HEK293T (cell line): ENCODE results near the gene MT3.

Source experiments
- FOXK2 ChIP-seq: fragments of 450-650 bp; IDR thresholded peaks from 2 replicates; pipeline ENCODE4 v1.6.1; 2016; ENCODE audit warnings: mild to moderate bottlenecking
- L3MBTL2 ChIP-seq: fragments of 450-650 bp; conservative IDR thresholded peaks from 2 replicates; pipeline ENCODE4 v1.6.1; 2016; ENCODE audit warnings: mild to moderate bottlenecking
- NFRKB ChIP-seq: fragments of 450-650 bp; IDR thresholded peaks from 2 replicates; pipeline ENCODE4 v1.6.1; 2016; ENCODE audit warnings: mild to moderate bottlenecking, moderate library complexity
- SUZ12 ChIP-seq: fragments of 450-650 bp; IDR thresholded peaks from 2 replicates; pipeline ENCODE4 v1.6.1; 2016; ENCODE audit warnings: mild to moderate bottlenecking
- TF ChIP-seq, protein P1 (sequence below): fragments of 450-650 bp; IDR thresholded peaks from 2 replicates; pipeline ENCODE4 v1.6.1; 2016

DNA sequence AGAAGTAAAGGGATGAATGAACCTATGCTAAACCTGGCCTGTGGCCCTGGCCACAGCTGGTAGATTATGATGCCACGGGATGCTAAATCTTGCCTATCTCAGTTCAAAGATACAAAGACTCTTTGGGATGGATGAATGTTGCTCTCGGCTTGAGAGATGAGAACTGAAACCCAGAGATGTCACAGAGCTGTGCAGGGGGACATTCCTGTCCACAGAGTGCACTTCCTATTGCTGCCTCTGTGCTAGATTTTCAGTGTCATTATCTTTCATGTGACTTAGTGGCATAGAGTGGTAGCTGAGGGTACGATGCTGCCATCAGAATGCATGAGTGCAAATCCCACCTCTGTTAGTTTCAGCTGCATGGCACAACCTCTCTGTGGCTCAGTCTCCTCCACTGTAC is 40.8 kb downstream of the MT3 start:
- TF ChIP-seq, protein P1, sequence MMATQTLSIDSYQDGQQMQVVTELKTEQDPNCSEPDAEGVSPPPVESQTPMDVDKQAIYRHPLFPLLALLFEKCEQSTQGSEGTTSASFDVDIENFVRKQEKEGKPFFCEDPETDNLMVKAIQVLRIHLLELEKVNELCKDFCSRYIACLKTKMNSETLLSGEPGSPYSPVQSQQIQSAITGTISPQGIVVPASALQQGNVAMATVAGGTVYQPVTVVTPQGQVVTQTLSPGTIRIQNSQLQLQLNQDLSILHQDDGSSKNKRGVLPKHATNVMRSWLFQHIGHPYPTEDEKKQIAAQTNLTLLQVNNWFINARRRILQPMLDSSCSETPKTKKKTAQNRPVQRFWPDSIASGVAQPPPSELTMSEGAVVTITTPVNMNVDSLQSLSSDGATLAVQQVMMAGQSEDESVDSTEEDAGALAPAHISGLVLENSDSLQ: no peak
- no peak for TF ChIP-seq L3MBTL2
- no peak for TF ChIP-seq NFRKB
- TF ChIP-seq SUZ12: no peak
- no peak for TF ChIP-seq FOXK2
